A549 (cell line): ENCODE results near the gene CSF2.

Source experiments
- BHLHE40 ChIP-seq: IDR thresholded peaks from 2 replicates; pipeline ENCODE4 v1.6.1; 2012; ENCODE audit warnings: low read depth, low read length, inconsistent platforms
- CEBPB ChIP-seq, 2 experiments: fragments of >200 bp in 1 of 2; sonication (Bioruptor Twin) in 1 of 2; formaldehyde crosslinking in 1 of 2; IDR thresholded peaks; 2 replicates each; pipeline ENCODE4 v1.6.1; 2012 to 2016
- CHD2 ChIP-seq: fragments of 150-350 bp; IDR thresholded peaks from 2 replicates; pipeline ENCODE4 v1.6.1; 2014; ENCODE audit warnings: low read length; ENCODE audit not compliant: partially characterized antibody
- ELK1 ChIP-seq: fragments of 150-350 bp; IDR thresholded peaks from 2 replicates; pipeline ENCODE4 v1.6.1; 2014; ENCODE audit warnings: low read depth, mild to moderate bottlenecking, low read length
- EP300 ChIP-seq, 2 experiments: fragments of >200 bp; sonication (Bioruptor Twin); formaldehyde crosslinking; IDR thresholded peaks; 2 replicates in 1 of 2; 3 replicates in 1 of 2; pipeline ENCODE4 v1.6.1; 2016 to 2017
- FOSL2 ChIP-seq, 2 experiments: fragments of 450-650 bp in 1 of 2; fragments of >200 bp in 1 of 2; sonication (Bioruptor Twin) in 1 of 2; formaldehyde crosslinking; IDR thresholded peaks; 2 replicates each; pipeline versions ENCODE4 v1.5.0 to v1.6.1; 2016 to 2020; ENCODE audit warnings: mild to moderate bottlenecking in 1 of 2, moderate library complexity in 1 of 2
- MAZ ChIP-seq: fragments of 150-350 bp; IDR thresholded peaks from 2 replicates; pipeline ENCODE4 v1.6.1; 2014; ENCODE audit warnings: antibody characterized with exemption, low read depth, low read length, borderline replicate concordance
- MYC ChIP-seq: IDR thresholded peaks from 2 replicates; pipeline ENCODE4 v1.6.1; 2012; ENCODE audit warnings: mild to moderate bottlenecking, inconsistent platforms, low read length, improper control_type of control experiment, borderline replicate concordance
- NR3C1 ChIP-seq: fragments of >200 bp; sonication (Bioruptor Twin); formaldehyde crosslinking; IDR thresholded peaks from 3 replicates; pipeline ENCODE4 v1.6.1; 2017
- PBX3 ChIP-seq: IDR thresholded peaks from 2 replicates; pipeline ENCODE4 v1.6.1; 2012
- POLR2A ChIP-seq: IDR thresholded peaks from 2 replicates; pipeline ENCODE4 v1.6.1; 2012; ENCODE audit warnings: mild to moderate bottlenecking, low read length
- REST ChIP-seq: fragments of 200-600 bp; sonication (generic); IDR thresholded peaks from 2 replicates; pipeline ENCODE4 v1.6.1; 2016; ENCODE audit warnings: antibody characterized with exemption, mild to moderate bottlenecking, moderate library complexity
- ZSCAN20 ChIP-seq: fragments of 250-450 bp; sonication (Bioruptor Pico); IDR thresholded peaks from 2 replicates; pipeline ENCODE4 v1.8.0; 2022; ENCODE audit warnings: mild to moderate bottlenecking, moderate library complexity
- TF ChIP-seq, protein P1 (sequence below): fragments of >200 bp; sonication (Bioruptor Twin); formaldehyde crosslinking; IDR thresholded peaks from 3 replicates; pipeline ENCODE4 v1.5.1; 2016

- TF ChIP-seq EP300 (IDR thresholded peaks at IDR 0.05) (no peak), REST (no peak), ELK1 (no peak), BHLHE40 (no peak), POLR2A (no peak), PBX3 (no peak), MAZ (no peak), MYC (no peak), NR3C1 (no peak), CEBPB (IDR thresholded peaks at IDR 0.05) (no peak), FOSL2 (IDR thresholded peaks at IDR 0.05) (no peak), FOSL2 (CRISPR knock-in tag; IDR thresholded peaks at IDR 0.05) (no peak), CHD2 (no peak), ZSCAN20 (CRISPR knock-in tag) (no peak)
- TF ChIP-seq, protein P1, sequence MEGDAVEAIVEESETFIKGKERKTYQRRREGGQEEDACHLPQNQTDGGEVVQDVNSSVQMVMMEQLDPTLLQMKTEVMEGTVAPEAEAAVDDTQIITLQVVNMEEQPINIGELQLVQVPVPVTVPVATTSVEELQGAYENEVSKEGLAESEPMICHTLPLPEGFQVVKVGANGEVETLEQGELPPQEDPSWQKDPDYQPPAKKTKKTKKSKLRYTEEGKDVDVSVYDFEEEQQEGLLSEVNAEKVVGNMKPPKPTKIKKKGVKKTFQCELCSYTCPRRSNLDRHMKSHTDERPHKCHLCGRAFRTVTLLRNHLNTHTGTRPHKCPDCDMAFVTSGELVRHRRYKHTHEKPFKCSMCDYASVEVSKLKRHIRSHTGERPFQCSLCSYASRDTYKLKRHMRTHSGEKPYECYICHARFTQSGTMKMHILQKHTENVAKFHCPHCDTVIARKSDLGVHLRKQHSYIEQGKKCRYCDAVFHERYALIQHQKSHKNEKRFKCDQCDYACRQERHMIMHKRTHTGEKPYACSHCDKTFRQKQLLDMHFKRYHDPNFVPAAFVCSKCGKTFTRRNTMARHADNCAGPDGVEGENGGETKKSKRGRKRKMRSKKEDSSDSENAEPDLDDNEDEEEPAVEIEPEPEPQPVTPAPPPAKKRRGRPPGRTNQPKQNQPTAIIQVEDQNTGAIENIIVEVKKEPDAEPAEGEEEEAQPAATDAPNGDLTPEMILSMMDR = no peak
Observed at GRCh38 chr5:132103969-132104391, 30.4 kb downstream of the CSF2 start.
